Non-pigmented ciliary epithelial cell (primary cell): ENCODE measurements around the gene ORAI1.
"Not testable (repeated sequence)": the region's sequence is repeated elsewhere in the genome, so short reads cannot be mapped to it uniquely, and the experiment has no call there.

Experiments
- DNase-seq: peaks from one replicate; pipeline ENCODE4 v3.0.0-alpha.2; 2010; ENCODE audit warnings: low read depth

Gene ORAI1

DNA sequence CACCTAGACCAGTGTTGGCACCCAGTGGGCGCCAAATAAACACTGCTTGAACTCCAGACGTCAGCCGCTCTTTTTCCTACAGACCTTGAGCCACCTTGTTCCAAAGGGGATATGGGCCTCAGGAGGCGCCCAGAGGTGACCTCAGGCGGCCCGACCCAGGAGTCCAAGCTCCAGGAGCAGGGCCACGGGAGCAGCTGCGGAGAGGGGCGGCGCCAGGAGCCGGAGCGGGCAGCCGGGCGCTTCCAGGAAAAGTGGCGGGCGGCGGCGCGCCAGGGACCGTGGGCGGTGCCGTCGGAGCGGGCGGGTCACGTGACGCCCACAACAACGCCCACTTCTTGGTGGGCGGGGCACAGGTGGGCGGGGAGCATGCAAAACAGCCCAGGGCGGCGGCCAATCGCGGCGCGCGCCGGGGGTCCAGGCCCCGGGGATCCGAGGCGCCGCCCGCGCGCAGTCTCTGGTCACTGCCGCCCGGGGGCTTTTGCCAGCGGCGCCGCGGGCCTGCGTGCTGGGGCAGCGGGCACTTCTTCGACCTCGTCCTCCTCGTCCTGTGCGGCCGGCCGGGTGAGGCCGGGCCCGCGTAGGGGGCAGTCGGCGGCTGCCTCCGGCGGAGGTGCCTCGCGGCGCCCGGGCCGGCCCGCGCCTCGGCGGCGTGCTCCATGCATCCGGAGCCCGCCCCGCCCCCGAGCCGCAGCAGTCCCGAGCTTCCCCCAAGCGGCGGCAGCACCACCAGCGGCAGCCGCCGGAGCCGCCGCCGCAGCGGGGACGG lies at the start of gene ORAI1:
ORAI1 (plus strand) TSS at position 444 of the 766 bp plus-strand sequence.
- DNase-seq: peak; percentile 47

DNA sequence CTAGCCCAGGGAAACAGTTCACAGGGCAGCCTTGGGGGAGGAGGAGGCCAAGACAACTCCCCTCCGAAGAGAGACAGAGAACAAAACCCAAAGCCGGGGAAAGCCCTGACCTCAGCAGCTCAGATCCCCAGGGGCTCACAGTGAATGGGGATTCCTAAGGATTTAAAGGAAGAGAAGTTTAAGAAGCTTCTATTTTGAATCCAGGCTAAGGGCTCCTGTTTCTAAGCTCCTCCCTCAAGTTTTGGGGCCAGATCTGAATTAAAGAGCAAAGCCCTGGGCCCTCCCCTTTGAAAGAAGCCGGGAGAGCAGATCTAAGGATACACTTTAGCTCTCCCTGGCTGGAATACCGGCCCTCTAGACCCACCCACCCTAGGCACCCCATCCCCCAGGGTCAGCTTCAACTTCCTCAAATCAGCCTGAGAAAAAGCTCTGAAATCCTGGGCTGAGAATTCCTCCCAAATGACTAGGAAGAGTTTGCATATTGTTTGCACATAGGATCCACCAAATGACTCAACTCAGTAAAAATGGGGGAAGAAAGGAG lies 49.4 kb upstream of the ORAI1 start:
- DNase-seq: no peak

DNA sequence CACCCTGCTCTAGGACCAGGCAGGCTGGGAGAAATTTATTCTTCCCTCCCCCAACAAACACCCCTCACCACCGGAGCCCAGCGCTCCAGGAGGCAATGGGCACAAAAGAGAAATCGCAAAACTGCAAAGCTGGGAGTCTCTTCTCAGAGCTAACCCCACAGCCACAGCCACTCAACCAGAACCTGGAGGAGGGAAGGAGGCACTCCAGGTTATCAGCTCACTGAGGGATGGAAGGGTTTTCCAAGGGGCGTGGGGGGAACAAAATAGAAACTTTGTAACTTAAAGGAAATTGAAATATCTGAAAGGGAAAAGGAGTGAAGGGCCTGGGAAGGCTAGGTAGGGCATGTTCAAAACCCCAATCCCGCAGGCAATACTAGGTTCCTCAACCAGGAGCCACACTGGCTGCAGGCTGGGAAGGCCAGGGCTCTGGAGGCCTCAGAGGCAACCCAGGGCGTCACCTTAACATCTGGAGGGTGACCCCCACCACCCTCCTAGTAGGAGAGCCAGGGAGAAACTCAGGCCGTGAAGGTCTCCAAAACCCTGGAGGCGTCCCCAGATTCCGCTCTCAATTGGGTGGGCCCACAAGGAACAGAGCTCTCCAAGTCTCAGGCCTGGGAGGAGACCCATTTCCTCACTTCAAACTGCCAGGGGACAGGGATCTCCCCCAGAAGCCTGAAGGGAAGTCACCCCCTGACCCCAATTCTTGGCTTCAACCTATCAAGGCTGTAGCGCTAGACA lies 48.7 kb upstream of the ORAI1 start:
- DNase-seq: no peak

DNA sequence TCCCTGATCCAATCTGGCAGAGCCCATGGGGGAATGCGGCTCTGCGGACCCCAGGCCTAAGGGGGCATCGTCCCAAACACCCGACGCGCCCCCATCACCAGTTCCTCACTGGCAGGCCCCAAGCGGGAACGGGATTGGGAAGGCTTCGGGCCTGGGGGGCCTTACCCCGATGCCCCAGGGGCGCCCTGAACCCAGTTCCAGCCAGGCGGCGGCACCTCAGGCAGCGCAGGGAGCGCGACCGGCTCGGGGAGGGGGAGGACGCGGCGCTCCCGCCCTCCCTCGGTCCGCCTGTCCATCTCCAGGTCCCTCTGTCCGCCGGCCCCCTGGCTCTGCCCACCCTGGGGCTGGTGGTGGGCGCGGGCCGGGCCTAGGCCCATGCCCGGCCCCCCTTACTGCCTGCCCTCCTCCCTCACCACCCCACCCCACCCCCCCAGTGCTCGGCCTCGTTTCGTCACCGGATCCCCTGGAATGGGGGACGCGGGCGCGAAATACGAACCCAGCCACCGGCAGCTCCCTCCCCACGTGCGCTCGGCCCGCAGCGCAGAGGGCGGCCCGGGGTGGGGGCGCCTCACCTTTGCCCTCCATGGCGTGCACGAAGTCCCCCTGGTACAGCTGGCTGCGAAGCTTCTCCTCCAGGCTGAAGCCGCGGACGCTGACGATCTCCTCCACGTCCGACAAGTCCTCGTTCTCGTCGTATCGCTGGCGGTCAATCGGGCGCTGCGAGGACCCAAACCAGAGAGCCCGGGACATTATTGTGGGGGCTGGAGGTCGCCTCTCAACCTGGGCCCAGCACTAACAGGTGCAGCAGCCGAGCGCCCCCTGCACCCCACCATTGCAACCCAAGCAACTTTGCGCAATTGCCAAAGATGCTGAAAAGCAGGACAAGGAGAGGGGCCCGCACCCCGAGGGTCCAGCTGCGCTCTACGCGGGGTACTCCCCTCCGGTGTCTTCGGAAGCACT lies 47.8 kb upstream of the ORAI1 start:
- no peak for DNase-seq

DNA sequence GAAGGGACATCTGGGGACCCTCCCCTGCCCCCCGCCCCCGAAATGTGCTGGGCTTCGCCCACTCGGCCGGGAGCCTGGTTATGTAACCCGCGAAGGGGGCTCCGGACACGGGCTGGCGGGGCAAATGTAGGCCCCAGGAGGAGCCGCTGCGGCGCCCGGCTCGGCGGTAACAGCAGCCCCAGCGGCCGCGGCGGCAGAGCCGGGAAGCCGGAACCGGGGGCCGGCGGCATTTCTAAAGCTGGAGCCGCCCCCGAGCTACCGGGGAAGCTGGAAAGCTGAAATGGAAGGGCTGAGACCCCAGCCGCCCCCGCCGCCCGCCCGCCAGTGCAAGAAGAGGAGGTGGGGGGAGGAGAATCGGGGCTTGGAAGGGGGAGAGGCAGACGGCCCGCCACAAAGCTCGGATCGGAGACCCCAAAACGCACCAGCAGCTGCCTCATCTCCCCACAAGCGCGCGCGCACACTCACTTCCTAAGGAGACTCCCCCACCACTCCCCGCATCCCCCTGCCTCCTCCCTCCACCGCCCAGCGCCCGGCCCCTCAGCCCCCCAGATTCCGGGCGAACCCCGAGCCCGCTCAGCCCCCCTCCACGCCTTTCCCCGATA lies 47.0 kb upstream of the ORAI1 start:
- DNase-seq: no peak

DNA sequence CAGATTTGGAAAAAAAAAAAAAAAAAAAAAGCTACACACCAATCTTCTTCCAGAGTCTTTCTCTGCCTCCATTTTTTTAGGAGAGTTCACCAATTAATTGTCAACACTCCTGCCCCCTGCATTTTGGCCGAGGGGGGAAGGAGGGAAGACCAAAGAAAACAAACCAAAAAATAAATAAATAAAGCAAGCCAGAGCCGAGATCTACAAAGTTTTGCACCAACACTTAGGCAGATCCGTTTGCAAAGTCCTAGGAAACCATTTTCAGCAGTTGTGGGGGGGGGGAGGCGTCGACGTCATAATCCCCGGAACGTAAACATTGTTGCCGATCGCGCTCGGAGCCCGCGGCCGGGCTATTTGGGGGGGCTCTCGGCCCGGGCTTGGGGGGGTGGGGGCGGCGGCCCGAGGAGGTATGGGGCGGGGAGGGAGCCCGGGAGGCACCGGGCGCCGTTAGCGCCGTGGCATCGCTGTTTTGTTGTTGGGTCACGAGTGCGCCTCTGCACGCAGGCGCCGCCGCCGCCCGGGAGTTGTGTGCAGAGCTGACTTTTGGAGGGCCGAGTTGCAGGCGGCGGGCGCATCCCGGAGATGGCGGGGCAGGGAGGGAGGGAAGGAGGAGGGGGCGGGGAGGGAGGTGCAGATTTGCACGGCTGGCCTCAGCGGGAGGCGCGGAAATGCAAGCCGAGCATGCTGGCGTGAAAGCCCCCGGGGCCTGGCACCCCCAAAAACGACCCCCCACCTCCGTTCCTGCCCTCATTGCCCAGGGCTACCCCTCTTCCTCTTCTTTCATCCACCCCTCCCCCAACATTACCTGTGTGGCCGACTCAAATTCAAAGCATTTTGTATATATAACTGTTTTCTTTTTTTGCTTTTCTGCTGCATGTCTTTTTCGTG lies 46.1 kb upstream of the ORAI1 start:
- DNase-seq: no peak

DNA sequence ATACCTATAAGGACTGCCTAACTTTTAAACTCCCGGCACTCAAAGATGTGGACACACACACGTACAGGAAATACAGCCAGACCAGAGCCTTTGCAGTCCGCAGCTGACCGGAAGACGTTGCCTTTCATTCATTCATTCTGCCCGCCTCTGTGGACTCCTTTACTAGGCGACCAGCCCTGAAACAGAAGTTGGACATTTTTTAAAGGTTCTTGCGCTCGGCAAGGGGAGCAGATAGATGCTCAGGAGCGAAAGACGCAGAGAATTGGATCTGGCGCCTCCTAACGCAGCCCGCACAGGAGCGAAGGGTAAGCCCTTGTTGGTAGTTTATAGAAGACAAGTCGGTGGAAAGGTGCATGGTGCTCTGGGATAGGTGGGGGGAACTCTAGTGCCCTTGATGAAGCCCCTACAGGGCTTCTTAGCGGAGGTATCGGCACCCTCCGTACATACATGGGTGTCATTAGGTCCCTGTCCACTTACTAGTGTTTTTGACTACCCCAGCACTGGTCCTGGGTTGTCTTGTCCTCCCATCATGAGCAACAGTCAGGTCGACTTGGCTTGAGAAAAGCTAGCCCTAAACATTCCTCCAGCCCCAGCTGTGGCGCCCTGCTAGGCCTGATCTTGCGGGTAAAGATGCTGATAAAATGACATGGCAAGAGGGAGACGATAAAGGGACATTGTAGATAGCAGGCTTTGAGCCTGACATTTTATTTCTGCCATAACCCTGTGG lies 45.2 kb upstream of the ORAI1 start, which contains the start of gene KDM2B:
KDM2B (minus strand) TSS at position 65 of the 727 bp plus-strand sequence. CDS start 112 bp downstream, outside the sequence.
- no peak for DNase-seq

DNA sequence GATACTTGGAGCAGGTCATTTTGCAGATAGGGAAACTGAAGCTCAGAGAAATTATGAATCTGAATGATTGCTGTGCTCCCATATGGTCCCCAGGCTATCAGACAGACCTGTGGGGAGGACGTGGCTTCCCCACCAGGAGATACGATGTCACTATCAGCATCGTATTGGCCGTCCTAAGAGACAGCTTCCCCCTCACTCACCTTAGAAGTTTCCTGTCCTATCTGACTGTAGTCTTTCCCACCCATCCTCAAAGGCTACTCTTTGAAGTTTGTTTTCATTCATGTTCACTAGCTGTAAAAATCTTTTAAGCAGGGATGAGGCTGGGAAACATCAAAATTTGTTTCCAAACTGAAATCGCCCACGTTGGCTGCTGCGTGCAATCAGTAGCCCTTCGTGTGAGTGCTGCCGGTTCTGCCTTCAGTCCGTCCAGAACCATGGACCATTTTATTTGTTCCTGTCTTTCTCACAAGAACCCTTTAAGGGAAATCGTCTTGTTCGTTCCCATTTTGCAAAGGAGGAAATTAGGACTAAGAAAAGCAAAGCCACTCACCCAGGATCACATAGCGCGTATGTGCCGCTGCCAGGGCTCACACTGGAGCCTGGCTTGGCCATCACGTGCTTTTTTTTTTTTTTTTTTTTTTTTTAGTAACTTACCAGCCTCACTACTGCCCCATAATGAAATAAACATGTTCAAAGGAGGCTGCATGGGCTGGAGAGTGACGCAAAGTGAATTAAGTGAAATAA lies 44.5 kb upstream of the ORAI1 start:
- no peak for DNase-seq

DNA sequence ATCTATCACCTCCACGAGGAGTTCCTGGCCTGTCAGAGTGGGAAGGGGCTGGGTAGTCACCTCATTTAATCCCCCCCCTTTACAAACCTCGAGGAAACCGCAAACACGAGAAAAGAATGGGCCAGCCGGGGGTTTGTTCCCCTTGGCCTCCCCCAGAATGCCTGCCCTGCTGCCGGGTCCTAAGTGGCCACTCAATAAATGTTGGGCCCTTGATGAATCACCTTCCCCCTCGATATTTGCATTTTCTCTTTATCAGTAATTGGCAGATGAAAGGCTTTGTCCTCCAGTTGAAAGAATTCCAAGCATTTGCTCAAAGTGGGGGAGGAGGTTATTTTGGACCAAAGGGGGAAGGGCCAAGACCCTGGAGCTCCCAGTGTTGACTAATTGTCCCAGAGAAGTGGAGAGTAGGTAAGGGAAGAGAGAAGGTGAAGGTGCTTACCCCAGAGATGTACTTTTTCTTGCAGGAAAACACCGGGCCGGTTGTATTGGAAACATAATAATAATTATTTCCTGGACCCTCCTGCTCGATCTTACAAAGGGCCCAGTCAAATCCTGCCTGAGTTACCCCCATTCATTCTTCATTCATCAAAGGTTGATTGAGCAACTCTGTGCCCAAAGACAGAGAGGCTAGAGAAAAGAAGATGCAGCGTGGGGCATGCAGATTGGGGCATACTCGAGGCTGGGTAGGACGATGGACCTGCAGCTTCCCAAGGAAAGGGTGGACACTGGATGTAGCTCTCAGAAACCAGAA lies 43.6 kb upstream of the ORAI1 start:
- DNase-seq: no peak

DNA sequence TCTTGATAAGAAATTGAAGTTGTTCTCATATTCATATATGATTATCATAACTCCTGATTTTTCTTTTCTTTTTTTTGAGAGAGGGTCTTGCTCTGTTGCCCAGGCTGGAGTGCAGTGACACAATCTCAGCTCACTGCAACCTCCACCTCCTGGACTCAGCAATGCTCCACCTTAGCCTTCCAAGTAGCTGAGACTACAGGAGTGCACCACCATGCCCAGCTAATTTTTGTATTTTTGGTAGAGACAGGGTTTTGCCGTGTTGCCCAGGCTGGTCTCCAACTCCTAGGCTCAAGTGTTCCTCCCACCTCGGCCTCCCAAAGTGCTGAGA lies 43.0 kb upstream of the ORAI1 start:
- DNase-seq: not testable (repeated sequence)

DNA sequence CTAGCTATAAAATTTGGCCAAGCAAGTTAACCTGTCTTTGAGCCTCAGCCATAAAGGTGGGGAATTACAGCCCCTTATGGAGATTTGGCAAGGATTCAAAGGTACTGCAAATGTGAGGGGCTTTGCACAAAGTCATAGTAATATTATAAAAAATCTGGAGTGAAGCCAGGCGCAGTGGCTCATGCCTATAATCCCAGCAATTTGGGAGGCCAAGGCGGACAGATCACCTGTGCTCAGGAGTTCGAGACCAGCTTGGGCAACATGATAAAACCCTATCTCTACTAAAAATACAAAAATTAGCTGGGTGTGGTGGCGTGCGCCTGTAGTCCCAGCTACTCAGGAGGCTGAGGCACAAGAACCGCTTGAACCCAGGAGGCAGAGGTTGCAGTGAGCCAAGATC lies 41.4 kb upstream of the ORAI1 start:
- not testable (repeated sequence) for DNase-seq

DNA sequence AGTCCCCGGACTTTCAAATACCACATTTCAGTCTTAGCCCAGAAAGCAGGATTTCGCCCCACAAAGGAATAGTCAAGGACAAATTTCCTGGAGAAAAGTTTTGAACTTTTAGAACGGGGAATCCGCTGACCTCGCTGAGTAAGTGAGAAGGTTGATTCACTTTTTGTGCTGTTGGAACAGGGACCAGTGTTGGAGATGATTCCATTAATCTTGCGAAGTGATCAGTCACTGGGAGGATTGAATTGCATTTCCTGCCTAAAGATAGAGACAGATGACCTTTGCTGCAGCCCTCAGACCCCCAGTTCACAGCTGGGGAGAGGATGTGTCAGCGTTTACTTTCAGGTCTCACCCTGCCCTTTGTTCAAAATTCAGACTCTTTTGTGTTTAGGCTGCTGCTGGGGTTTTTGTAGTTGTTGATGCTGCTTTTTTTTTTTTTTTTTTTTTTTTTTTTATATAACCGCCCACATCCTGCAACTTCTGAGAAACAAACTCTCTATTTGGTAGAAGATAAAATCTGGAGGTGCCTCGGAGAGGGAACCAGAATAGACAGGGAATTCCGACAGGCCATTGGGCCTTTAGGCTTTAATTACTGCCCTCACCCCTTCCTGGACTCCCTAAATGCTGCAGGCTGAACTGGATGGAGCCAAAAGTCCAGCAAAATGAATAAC lies 35.7 kb upstream of the ORAI1 start:
- no peak for DNase-seq

DNA sequence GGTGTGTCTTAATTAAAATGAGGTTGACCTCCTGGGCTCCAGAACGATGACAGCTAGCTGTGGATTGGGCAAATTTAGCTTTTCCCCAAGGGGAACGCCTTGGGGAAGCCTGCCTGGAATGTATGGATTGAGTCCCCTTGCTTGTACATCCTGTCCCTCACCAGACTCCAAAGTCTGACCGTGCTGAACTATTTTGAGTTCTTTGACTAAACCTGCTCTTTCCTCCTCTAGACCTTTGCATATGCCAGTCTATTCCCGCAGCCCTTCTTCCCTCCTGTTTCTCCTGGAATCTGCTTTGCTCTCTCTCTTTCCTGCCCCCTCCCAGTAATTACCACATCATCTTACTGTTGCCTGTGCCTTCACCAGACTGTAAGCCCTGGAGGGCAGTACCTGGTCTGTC lies 34.0 kb upstream of the ORAI1 start:
- DNase-seq: no peak

DNA sequence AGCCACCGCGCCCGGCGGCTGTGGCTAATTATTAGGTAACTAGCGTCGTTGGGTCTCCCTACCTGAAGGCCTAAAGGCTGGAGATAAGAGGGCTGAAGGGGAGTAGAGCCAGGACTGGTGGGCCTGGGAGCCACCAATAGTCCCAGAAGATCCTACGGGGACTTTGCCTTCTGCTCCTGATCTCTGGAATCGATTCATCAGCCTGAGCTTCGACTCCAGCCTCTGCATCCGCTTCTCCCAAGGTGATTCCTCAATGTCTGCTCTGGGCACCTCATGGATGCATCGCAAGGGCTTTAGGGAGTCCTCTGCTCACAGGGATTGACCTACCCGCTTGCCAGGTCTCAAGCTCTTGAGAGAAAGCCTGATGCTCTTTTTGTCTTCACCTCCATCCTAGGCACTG lies 30.8 kb upstream of the ORAI1 start:
- DNase-seq: no peak

DNA sequence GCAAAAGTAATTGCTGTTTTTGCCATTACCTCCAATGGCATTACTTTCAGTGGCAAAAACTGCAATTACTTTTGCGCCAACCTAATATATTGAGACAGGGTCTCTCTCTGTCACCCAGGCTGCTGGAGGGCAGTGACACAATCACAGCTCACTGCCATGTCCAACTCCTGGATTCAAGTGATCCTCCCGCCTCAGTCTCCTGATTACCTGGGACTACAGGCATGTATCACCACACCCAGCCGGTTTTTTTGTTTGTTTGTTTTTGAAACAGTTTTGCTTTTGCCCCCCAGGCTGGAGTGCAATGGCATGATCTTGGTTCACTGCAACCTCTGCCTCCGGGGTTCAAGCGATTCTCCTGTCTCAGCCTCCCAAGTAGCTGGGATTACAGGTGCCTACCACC lies 29.8 kb upstream of the ORAI1 start:
- no peak for DNase-seq

DNA sequence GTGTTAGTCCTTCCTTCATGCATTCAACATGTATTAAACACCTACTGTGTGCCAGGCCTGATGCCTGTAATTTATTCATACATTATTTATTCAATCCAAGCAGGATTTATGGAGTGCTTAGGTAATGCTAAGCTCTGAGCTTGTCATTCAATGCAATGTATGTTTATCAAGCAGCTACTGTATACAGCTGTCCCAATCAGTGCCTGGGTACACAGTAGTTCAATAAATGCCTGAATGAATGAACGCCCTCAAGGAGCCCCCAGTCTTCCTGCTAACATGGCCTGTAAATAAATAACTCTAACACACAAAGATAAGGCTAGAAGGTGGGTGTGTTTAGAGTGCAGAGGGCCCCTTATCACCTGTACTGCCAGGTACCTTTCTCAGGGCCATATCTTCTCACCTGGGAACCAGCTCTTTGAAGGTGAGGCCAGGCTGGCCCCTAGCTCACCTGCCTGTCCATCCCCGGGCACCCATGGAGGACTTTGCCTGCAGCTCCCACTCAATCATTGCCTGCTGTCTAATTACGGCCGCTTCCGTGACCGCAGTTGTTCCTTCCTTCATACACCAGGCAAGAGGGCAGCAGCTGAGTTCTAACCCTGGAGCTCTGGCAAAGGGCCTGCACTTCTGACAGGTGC lies 25.5 kb upstream of the ORAI1 start:
- DNase-seq: no peak

DNA sequence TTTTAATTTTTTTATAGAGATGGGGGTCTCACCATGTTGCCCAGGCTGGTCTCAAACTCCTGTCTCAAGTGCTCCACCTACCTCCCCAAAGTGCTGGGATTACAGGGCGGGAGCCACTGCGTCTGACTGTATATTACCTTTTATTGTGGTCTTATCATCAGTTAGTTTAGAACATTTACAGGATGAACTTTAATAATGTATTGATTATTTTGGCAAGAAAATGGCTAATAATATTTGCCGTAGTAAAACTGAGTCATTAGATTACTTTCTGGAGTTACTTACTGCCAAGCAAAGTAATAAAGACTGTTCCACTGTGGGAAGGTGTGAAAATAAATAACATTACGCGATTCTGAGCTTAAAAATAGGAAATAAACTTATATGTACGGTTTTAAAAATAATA lies 23.6 kb upstream of the ORAI1 start:
- DNase-seq: no peak

DNA sequence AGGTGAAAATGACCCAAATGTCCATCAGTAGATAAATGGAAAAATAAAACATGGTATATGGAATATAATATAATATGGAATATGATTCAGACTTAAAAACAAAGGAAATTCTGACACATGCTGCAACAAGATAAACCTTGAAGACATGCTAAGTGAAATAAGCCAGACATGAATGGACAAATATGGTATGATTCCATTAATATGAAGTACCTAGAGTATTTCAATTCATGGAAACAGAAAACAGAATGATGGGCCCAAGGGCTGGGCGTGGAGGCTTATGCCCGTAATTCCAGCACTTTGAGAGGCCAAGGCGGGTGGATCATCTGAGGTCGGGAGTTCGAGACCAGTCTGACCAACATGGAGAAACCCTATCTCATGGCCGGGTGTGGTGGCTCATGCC lies 22.7 kb upstream of the ORAI1 start:
- no peak for DNase-seq
